ENCODE data around the gene COL4A2.

Gene COL4A2

DNA sequence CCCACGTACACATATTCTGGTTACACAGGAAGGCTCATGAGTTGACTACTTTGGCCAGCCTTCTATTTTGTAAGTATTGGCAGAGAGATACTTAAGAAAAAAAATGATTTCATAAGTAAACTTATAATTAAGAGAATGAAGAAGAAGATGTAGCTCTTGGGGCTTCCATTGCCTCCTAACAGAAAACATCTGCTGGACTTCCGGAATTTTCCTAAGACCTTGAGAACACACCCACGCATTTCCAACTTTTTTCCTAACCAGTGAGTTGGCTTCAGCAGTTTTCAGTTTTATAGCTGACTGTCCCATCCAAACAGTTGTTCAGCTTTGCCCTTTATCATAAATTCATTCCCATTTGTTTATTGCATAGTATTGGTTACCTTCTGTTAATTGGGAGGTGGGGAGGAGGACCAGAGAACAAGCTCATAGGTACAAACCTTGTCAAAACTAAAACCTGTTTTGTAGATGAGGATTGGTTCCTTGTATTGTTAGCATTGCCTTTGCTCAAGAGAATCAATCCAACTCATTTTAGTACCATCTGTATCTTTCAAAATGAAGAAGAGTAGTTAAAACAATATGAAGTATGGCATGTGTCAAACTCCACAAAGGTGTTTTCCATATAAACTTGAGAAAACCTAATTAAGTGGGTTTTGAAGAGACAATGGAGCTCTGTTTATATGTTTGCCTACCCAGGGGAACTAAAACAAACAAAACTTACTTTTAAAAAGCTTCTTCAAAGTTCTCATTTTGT is 93.9 kb downstream of the COL4A2 start:
- Histone ChIP-seq H2AFZ (ENCODE audit: low read length, unreplicated experiment) (no peak overlapping the region), H3K27me3 (ENCODE audit: insufficient read depth, low read length) (no peaks in the 10 kb centered on the region), H3K4me3 (ENCODE audit: low read depth, low read length) (no peak overlapping the region), H3K27ac (ENCODE audit: low read depth, low read length) (peak overlapping the region; percentile 99), H3K36me3 (ENCODE audit: insufficient read depth, low read length) (no peaks in the 10 kb centered on the region), H3K79me2 (ENCODE audit: control insufficient read depth, insufficient read depth, low read length, unreplicated experiment) (peaks cover 12% of the 10 kb centered on the region), H3K4me1 (ENCODE audit: control insufficient read depth, insufficient read depth, low read length, unreplicated experiment) (peaks cover 87% of the 10 kb centered on the region)

DNA sequence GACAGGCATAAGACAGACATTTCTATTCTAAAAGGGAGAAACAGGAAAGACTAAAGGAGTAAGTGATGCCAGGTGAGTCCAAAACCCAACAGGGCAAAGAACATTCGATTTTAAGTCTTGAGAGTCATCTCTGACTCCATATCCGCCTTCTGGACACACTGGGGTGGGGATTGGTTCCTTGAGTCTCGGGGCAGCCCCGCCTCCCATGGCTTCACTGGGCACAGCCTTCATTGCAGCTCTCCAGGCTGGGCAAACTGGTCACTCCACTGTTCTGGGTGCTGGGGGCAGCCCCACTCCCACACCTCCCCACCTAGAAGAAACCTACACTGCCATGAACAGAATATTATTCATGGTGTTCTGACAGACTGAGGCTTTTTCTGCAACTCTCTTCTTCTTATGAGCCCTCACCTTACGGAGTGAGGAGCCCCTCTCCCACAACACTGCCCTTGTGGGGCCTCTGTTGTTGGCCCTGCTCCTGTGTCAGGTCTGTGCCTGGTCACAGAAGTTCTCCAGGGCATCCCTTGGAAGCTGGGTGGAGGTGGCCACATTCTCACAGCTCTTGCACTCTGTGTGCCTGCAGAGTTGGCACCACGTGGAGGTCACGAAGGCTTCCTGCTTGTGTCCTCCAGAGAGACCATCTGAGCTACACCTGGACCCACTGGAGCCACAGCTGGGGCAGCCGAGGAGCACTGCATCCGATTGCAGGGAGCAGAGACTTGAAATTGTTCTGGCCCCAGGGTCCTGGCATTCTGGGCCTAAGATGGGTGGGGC is 95.4 kb downstream of the COL4A2 start:
- Histone ChIP-seq H3K36me3 (ENCODE audit: insufficient read depth, low read length) (no peaks in the 10 kb centered on the region), H3K4me1 (ENCODE audit: control insufficient read depth, insufficient read depth, low read length, unreplicated experiment) (peaks cover 90% of the 10 kb centered on the region), H2AFZ (ENCODE audit: low read length, unreplicated experiment) (no peak overlapping the region), H3K79me2 (ENCODE audit: control insufficient read depth, insufficient read depth, low read length, unreplicated experiment) (peaks cover 12% of the 10 kb centered on the region), H3K4me3 (ENCODE audit: low read depth, low read length) (no peak overlapping the region), H3K27ac (ENCODE audit: low read depth, low read length) (peak overlapping the region; percentile 99), H3K27me3 (ENCODE audit: insufficient read depth, low read length) (no peaks in the 10 kb centered on the region)

GRCh38 chr13:110403315-110403714 is 96.2 kb downstream of the COL4A2 start:
- H2AFZ ChIP-seq (ENCODE audit: low read length, unreplicated experiment): no peak overlapping the region
- no peaks in the 10 kb centered on the region for H3K27me3 ChIP-seq (ENCODE audit: insufficient read depth, low read length)
- no peaks in the 10 kb centered on the region for H3K36me3 ChIP-seq (ENCODE audit: insufficient read depth, low read length)
- H3K4me3 ChIP-seq (ENCODE audit: low read depth, low read length): no peak overlapping the region
- peaks cover 12% of the 10 kb centered on the region for H3K79me2 ChIP-seq (ENCODE audit: control insufficient read depth, insufficient read depth, low read length, unreplicated experiment)
- H3K4me1 ChIP-seq (ENCODE audit: control insufficient read depth, insufficient read depth, low read length, unreplicated experiment): peaks cover 90% of the 10 kb centered on the region
- H3K27ac ChIP-seq (ENCODE audit: low read depth, low read length): peak overlapping the region; percentile 99

DNA sequence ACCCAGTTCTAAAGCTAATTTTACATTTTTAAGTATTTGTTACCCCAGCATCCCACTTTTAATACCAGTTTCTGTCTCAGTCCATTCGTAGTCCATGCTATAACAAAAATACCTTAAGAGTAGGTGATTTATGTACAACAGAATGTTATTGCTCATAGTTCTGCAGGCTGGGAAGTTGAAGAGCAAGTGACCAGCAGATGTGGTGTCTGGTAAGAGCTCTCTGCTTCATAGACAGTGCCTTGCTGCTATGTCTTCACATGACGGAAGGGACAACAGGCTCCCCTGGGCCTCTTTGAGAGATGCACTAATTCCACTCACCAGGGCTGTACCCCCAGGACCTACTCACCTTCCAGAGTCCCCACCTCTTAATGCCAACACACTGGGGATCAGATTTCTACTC is 96.6 kb downstream of the COL4A2 start:
- Histone ChIP-seq H3K4me1 (ENCODE audit: control insufficient read depth, insufficient read depth, low read length, unreplicated experiment) (peaks cover 88% of the 10 kb centered on the region), H3K27ac (ENCODE audit: low read depth, low read length) (peak overlapping the region; percentile 99)

GRCh38 chr13:110404321-110404720 is 97.2 kb downstream of the COL4A2 start:
- Histone ChIP-seq H3K79me2 (ENCODE audit: control insufficient read depth, insufficient read depth, low read length, unreplicated experiment) (peaks cover 9% of the 10 kb centered on the region), H3K4me3 (ENCODE audit: low read depth, low read length) (no peak overlapping the region), H3K36me3 (ENCODE audit: insufficient read depth, low read length) (no peaks in the 10 kb centered on the region), H2AFZ (ENCODE audit: low read length, unreplicated experiment) (no peak overlapping the region), H3K27me3 (ENCODE audit: insufficient read depth, low read length) (no peaks in the 10 kb centered on the region), H3K4me1 (ENCODE audit: control insufficient read depth, insufficient read depth, low read length, unreplicated experiment) (peaks cover 87% of the 10 kb centered on the region), H3K27ac (ENCODE audit: low read depth, low read length) (peak overlapping the region; percentile 99)

More for the DNA sequence above, 96.6 kb downstream of the COL4A2 start:
- H3K4me3 ChIP-seq (ENCODE audit: low read depth, low read length): no peak overlapping the region
- H3K79me2 ChIP-seq (ENCODE audit: control insufficient read depth, insufficient read depth, low read length, unreplicated experiment): peaks cover 12% of the 10 kb centered on the region
- no peaks in the 10 kb centered on the region for H3K27me3 ChIP-seq (ENCODE audit: insufficient read depth, low read length)
- no peak overlapping the region for H2AFZ ChIP-seq (ENCODE audit: low read length, unreplicated experiment)
- H3K36me3 ChIP-seq (ENCODE audit: insufficient read depth, low read length): no peaks in the 10 kb centered on the region

DNA sequence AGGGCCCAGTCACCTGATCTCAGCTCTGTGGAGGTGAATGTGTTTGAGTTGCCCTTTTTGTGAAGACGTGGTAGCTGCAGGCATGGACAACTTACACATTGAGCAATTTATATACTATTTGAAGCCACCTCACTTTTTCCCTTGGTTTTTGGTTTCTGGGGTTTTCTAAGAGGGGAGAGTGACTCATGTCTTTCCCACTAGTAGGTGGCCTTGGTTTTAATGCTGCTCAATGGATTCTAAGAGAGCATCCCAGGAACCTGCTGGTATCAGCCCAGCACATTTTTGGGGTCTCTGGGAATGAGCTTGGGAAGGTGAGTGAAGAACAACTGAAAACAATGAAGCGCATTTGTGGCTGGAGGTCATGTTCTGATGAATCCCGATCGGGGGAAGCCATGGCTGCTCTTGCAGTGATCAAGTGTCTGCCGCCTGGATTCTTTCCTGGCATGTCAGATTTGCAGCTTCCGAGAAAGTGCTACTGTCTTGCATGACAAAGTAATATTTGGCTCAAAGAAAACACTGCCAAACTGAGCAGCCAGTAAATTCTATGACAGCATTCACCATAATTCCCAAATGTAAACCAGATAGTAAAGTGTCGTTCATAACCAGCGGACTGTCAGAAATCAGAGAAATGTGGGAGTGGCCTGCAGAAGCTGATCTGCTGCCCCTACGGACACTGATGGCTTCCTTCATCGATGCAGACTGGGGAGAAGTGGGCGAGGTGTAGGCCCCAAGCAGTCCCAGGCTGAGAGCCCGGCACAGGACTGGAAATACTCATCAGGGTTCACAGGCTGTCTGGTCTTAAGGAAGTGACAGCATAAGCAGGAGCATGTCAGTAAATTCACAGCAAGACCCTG is 98.7 kb downstream of the COL4A2 start:
- Histone ChIP-seq H3K4me1 (ENCODE audit: control insufficient read depth, insufficient read depth, low read length, unreplicated experiment) (peaks cover 87% of the 10 kb centered on the region), H3K27ac (ENCODE audit: low read depth, low read length) (peak overlapping the region; percentile 99), H3K27me3 (ENCODE audit: insufficient read depth, low read length) (no peaks in the 10 kb centered on the region), H3K4me3 (ENCODE audit: low read depth, low read length) (peak overlapping the region; percentile 7; the same call in 1 of the 2 replicates), H2AFZ (ENCODE audit: low read length, unreplicated experiment) (no peak overlapping the region), H3K36me3 (ENCODE audit: insufficient read depth, low read length) (no peaks in the 10 kb centered on the region), H3K79me2 (ENCODE audit: control insufficient read depth, insufficient read depth, low read length, unreplicated experiment) (peaks cover 12% of the 10 kb centered on the region)

GRCh38 chr13:110407021-110407420 is 99.9 kb downstream of the COL4A2 start:
- H3K27ac ChIP-seq (ENCODE audit: low read depth, low read length): peak overlapping the region; percentile 99
- H3K4me3 ChIP-seq (ENCODE audit: low read depth, low read length): no peak overlapping the region
- H3K4me1 ChIP-seq (ENCODE audit: control insufficient read depth, insufficient read depth, low read length, unreplicated experiment): peaks cover 92% of the 10 kb centered on the region
- no peaks in the 10 kb centered on the region for H3K27me3 ChIP-seq (ENCODE audit: insufficient read depth, low read length)
- no peak overlapping the region for H2AFZ ChIP-seq (ENCODE audit: low read length, unreplicated experiment)
- H3K79me2 ChIP-seq (ENCODE audit: control insufficient read depth, insufficient read depth, low read length, unreplicated experiment): peaks cover 22% of the 10 kb centered on the region
- no peaks in the 10 kb centered on the region for H3K36me3 ChIP-seq (ENCODE audit: insufficient read depth, low read length)

DNA sequence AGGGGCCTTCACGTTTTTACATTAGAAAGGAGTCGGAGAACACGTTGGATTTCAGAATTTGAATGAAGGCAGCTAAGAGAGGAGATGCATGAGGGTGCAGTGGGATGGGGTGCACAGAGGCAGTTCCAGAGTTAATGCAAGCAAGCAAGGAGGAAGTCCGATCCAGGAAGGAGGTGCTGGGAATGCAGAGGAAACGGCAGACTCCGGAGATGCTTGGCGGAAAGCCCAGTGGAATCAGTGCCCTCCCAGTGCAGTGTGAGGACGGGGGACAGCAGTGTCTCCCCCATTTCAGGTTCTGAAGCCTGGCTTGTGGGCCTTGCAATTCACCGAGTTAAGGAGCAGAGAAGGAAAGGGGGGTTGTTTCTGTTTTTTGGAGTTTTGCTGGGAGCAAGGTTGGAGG is 100.4 kb downstream of the COL4A2 start:
- Histone ChIP-seq H3K36me3 (ENCODE audit: insufficient read depth, low read length) (no peaks in the 10 kb centered on the region), H3K4me1 (ENCODE audit: control insufficient read depth, insufficient read depth, low read length, unreplicated experiment) (peaks cover 93% of the 10 kb centered on the region), H2AFZ (ENCODE audit: low read length, unreplicated experiment) (no peak overlapping the region), H3K27ac (ENCODE audit: low read depth, low read length) (peak overlapping the region; percentile 99; the same call in 1 of the 2 replicates), H3K79me2 (ENCODE audit: control insufficient read depth, insufficient read depth, low read length, unreplicated experiment) (peaks cover 22% of the 10 kb centered on the region), H3K4me3 (ENCODE audit: low read depth, low read length) (no peak overlapping the region), H3K27me3 (ENCODE audit: insufficient read depth, low read length) (no peaks in the 10 kb centered on the region)

DNA sequence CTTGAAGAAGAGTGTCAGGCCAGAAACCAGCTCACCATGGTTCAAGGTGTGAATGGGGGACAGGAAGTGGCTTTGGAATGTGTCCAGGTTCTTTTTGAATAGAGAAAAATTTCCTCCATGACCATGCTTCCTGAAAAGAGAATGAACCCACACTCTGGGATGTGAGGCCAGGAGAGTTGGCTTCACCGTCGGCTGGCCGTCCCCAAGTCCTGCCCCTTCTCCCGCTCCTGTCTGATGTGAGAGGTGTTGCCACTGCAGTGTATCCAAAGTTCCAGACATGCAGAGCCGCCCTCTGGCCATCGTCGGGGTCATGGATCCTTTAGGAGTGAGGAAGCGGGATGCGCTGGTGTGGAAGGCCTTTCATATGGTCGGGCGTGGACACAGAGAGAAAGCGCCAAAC is 101.2 kb downstream of the COL4A2 start:
- peak overlapping the region; percentile 99; the same call in 1 of the 2 replicates for H3K27ac ChIP-seq (ENCODE audit: low read depth, low read length)
- no peak overlapping the region for H3K4me3 ChIP-seq (ENCODE audit: low read depth, low read length)
- H3K36me3 ChIP-seq (ENCODE audit: insufficient read depth, low read length): no peaks in the 10 kb centered on the region
- H3K79me2 ChIP-seq (ENCODE audit: control insufficient read depth, insufficient read depth, low read length, unreplicated experiment): peaks cover 29% of the 10 kb centered on the region
- H3K27me3 ChIP-seq (ENCODE audit: insufficient read depth, low read length): no peaks in the 10 kb centered on the region
- H2AFZ ChIP-seq (ENCODE audit: low read length, unreplicated experiment): no peak overlapping the region
- peaks cover 90% of the 10 kb centered on the region for H3K4me1 ChIP-seq (ENCODE audit: control insufficient read depth, insufficient read depth, low read length, unreplicated experiment)

DNA sequence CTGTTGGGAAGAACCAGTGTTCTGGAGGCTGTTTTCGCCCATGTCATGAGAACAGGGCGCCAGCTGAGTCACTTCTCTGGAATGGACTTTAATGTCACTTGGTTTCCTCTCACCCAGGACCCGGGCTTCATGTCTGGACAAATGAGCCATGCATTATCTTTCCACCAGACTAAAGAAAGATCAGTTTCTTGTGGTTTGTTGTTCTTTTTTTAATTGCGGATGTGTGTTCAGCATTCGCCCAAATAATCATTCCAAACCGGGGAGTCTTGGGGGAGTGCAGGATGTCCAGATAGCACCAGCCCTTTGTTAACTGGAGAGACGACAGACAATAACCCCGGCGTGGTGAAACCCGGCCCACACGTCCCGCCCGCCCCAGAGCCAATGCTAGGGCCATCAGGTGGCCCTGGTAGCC is 102.5 kb downstream of the COL4A2 start:
- Histone ChIP-seq H3K27ac (ENCODE audit: low read depth, low read length) (peak overlapping the region; percentile 98), H2AFZ (ENCODE audit: low read length, unreplicated experiment) (no peak overlapping the region), H3K79me2 (ENCODE audit: control insufficient read depth, insufficient read depth, low read length, unreplicated experiment) (peaks cover 31% of the 10 kb centered on the region), H3K27me3 (ENCODE audit: insufficient read depth, low read length) (no peaks in the 10 kb centered on the region), H3K36me3 (ENCODE audit: insufficient read depth, low read length) (no peaks in the 10 kb centered on the region), H3K4me1 (ENCODE audit: control insufficient read depth, insufficient read depth, low read length, unreplicated experiment) (peaks cover 77% of the 10 kb centered on the region), H3K4me3 (ENCODE audit: low read depth, low read length) (peak overlapping the region; percentile 9; the same call in 1 of the 2 replicates)

All from ACC112 (cell line).